DOHH2 (cell line): Measurements from ENCODE around the gene GPC6.

Experiments
- H3F3A ChIP-seq: fragments of 200-600 bp; sonication (generic), shearing (Covaris generic); 2 replicates; pipeline ENCODE4 v1.6.0; 2016; ENCODE audit warnings: antibody characterized with exemption, mild to moderate bottlenecking; ENCODE audit not compliant: control insufficient read depth, insufficient read depth
- H3K27ac ChIP-seq: fragments of 200-600 bp; sonication (generic); 2 replicates; pipeline ENCODE4 v1.5.1; 2014; ENCODE audit warnings: low read depth, mild to moderate bottlenecking, low read length, moderate library complexity
- H3K27me3 ChIP-seq: fragments of 200-600 bp; sonication (generic); 2 replicates; pipeline ENCODE4 v1.6.1; 2014; ENCODE audit warnings: mild to moderate bottlenecking, low read length, mixed read lengths; ENCODE audit not compliant: control insufficient read depth
- H3K36me3 ChIP-seq: fragments of 200-600 bp; sonication (generic); 2 replicates; pipeline ENCODE4 v1.6.1; 2014; ENCODE audit warnings: mild to moderate bottlenecking, low read length, moderate library complexity, mixed read lengths; ENCODE audit not compliant: control insufficient read depth
- H3K4me1 ChIP-seq: fragments of 200-600 bp; sonication (generic); 2 replicates; pipeline ENCODE4 v1.6.1; 2014; ENCODE audit warnings: mild to moderate bottlenecking, low read length, mixed read lengths; ENCODE audit not compliant: control insufficient read depth
- H3K4me2 ChIP-seq: fragments of 200-600 bp; sonication (generic); 2 replicates; pipeline ENCODE4 v1.6.0; 2014; ENCODE audit warnings: mild to moderate bottlenecking, low read length, moderate library complexity
- H3K4me3 ChIP-seq: fragments of 200-600 bp; sonication (generic); 2 replicates; pipeline ENCODE4 v1.5.1; 2014; ENCODE audit warnings: mild to moderate bottlenecking, low read length, mixed read lengths
- H3K79me2 ChIP-seq: fragments of 200-600 bp; sonication (generic); 2 replicates; pipeline ENCODE4 v1.6.1; 2014; ENCODE audit warnings: mild to moderate bottlenecking, low read length, mixed read lengths; ENCODE audit not compliant: control insufficient read depth
- H3K9me2 ChIP-seq: fragments of 200-600 bp; sonication (generic); replicated peaks from 2 replicates; pipeline ENCODE4 v1.6.1; 2014; ENCODE audit warnings: mild to moderate bottlenecking, low read length, mixed read lengths; ENCODE audit not compliant: control insufficient read depth
- H3K9me3 ChIP-seq: fragments of 200-600 bp; sonication (generic); 2 replicates; pipeline ENCODE4 v1.6.1; 2014; ENCODE audit warnings: antibody characterized with exemption, low read length, mixed read lengths; ENCODE audit not compliant: control insufficient read depth, insufficient read depth
- H4K20me1 ChIP-seq: fragments of 200-600 bp; sonication (generic); 2 replicates; pipeline ENCODE4 v1.6.0; 2014; ENCODE audit warnings: low read depth, mild to moderate bottlenecking, antibody characterized with exemption, low read length, moderate library complexity; ENCODE audit not compliant: control insufficient read depth, insufficient read depth
- EZH2phosphoT487 ChIP-seq: fragments of 200-600 bp; sonication (generic); IDR thresholded peaks from 2 replicates; pipeline ENCODE4 v1.6.1; 2017; ENCODE audit warnings: borderline replicate concordance, mild to moderate bottlenecking, antibody characterized with exemption, low read length, moderate library complexity, mixed read lengths
- TF ChIP-seq, protein P1 (sequence below): fragments of 200-600 bp; sonication (generic); IDR thresholded peaks from one replicate; pipeline ENCODE4 v1.5.1; 2014; ENCODE audit warnings: antibody characterized with exemption, mild to moderate bottlenecking, low read depth, low read length; ENCODE audit not compliant: poor library complexity, severe bottlenecking

GPC6 gene

DNA sequence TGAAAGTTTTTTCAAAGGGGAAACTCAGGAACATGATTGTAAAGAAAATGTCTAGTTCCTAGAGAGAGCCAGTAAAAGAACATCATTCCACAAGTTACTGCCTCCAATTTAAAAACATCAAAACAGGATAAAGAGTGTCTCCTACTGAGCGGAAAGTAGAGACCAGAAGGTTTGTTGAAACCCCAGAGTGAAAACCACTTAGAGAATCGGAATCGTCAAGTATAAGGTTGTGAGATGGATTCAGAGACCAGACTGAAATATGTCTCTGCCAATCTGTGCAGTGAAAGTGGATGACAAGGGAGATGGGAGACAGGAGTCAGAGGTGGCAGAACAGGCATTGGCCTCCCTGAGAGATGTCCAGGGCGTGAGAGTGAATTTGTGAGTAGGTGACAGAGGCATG lies 133.4 kb downstream of the GPC6 start:
- no peaks in the 10 kb centered on the region for H3K79me2 ChIP-seq
- no peak overlapping the region for H3K27ac ChIP-seq
- no peaks in the 10 kb centered on the region for H3K9me3 ChIP-seq
- no peak overlapping the region for H3K4me2 ChIP-seq
- H3K36me3 ChIP-seq, result no peaks in the 10 kb centered on the region
- no peaks in the 10 kb centered on the region for H3F3A ChIP-seq
- no peaks in the 10 kb centered on the region for H4K20me1 ChIP-seq
- no peaks in the 10 kb centered on the region for H3K4me1 ChIP-seq
- H3K9me2 ChIP-seq, result no peaks in the 10 kb centered on the region
- H3K4me3 ChIP-seq, result no peak overlapping the region
- TF ChIP-seq, protein P1, sequence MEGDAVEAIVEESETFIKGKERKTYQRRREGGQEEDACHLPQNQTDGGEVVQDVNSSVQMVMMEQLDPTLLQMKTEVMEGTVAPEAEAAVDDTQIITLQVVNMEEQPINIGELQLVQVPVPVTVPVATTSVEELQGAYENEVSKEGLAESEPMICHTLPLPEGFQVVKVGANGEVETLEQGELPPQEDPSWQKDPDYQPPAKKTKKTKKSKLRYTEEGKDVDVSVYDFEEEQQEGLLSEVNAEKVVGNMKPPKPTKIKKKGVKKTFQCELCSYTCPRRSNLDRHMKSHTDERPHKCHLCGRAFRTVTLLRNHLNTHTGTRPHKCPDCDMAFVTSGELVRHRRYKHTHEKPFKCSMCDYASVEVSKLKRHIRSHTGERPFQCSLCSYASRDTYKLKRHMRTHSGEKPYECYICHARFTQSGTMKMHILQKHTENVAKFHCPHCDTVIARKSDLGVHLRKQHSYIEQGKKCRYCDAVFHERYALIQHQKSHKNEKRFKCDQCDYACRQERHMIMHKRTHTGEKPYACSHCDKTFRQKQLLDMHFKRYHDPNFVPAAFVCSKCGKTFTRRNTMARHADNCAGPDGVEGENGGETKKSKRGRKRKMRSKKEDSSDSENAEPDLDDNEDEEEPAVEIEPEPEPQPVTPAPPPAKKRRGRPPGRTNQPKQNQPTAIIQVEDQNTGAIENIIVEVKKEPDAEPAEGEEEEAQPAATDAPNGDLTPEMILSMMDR, result no peak
- TF ChIP-seq EZH2phosphoT487, result no peak
- no peaks in the 10 kb centered on the region for H3K27me3 ChIP-seq

DNA sequence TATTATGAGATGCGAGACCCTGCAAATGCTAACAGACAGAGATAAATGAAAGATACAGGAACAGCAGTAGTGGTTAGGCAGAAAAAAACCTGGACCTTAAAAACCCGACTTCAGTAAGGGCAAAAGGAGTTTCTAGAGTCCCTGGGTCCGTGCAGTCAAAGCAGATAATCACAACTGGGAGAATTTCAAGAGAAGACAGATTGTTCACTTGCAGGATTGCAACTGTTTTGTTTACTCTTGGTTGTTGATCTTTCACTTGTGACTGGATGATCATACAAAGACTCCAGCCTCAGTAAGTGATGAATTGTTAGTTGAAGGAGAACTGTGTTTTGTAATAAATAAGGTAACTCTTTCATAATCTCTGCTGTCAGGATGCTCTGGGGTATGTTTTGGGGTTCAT lies 135.1 kb downstream of the GPC6 start:
- Histone ChIP-seq H3K27ac (no peak overlapping the region), H3K9me2 (no peaks in the 10 kb centered on the region), H3K4me1 (no peaks in the 10 kb centered on the region), H3K36me3 (no peaks in the 10 kb centered on the region), H3K79me2 (no peaks in the 10 kb centered on the region), H3K27me3 (no peaks in the 10 kb centered on the region), H3K9me3 (no peaks in the 10 kb centered on the region), H3F3A (no peaks in the 10 kb centered on the region), H4K20me1 (no peaks in the 10 kb centered on the region), H3K4me3 (no peak overlapping the region), H3K4me2 (no peak overlapping the region)
- TF ChIP-seq, protein P1, result no peak
- no peak for TF ChIP-seq EZH2phosphoT487

DNA sequence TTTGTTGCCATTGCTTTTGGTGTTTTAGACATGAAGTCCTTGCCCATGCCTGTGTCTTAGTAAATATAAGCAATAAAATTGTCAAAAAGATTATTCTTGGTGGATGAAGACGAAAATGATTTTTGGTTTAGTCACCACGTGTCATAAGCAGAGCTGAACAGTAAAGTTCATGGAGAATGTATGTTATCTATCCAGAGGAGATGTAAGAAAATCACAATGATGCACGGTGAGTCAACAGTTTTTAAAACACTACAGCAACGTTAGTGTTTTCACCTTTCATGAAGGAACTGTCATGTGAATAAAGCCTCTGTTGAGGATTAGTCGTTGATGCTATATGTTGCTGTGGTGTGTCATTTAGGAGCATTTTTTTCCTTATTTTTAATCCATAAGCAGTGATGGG lies 137.6 kb downstream of the GPC6 start:
- H3K27me3 ChIP-seq, result no peaks in the 10 kb centered on the region
- H3K4me2 ChIP-seq, result no peak overlapping the region
- H3K79me2 ChIP-seq, result no peaks in the 10 kb centered on the region
- no peaks in the 10 kb centered on the region for H3F3A ChIP-seq
- no peaks in the 10 kb centered on the region for H3K4me1 ChIP-seq
- H3K9me3 ChIP-seq, result no peaks in the 10 kb centered on the region
- no peaks in the 10 kb centered on the region for H3K36me3 ChIP-seq
- H4K20me1 ChIP-seq, result no peaks in the 10 kb centered on the region
- no peak overlapping the region for H3K27ac ChIP-seq
- no peaks in the 10 kb centered on the region for H3K9me2 ChIP-seq
- TF ChIP-seq, protein P1, result no peak
- TF ChIP-seq EZH2phosphoT487, result no peak
- no peak overlapping the region for H3K4me3 ChIP-seq

DNA sequence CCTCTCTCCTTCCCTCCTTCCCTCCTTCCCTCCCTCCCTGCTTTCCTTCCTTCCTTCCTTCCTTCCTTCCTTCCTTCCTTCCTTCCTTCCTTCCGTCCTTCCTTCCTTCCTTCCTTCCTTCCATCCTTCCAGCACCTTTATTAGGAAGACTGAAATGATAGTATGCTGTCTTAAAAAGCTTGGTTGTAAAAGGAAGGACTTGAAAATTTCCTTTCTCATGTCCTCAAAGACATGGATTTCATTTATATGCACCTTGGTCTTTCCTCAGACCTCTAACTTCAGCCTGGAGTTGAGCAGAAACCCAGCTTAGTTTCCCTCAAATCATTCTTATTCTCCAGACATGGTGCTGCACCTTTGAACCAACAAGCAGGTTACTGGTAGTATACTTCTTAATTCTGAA lies 141.7 kb downstream of the GPC6 start:
- no peaks in the 10 kb centered on the region for H3F3A ChIP-seq
- no peak overlapping the region for H3K27ac ChIP-seq
- no peaks in the 10 kb centered on the region for H3K27me3 ChIP-seq
- H3K9me3 ChIP-seq, result no peaks in the 10 kb centered on the region
- TF ChIP-seq, protein P1, result no peak
- no peak for TF ChIP-seq EZH2phosphoT487
- H4K20me1 ChIP-seq, result no peaks in the 10 kb centered on the region
- no peak overlapping the region for H3K4me3 ChIP-seq
- no peaks in the 10 kb centered on the region for H3K79me2 ChIP-seq
- no peak overlapping the region for H3K4me2 ChIP-seq
- H3K4me1 ChIP-seq, result no peaks in the 10 kb centered on the region
- H3K9me2 ChIP-seq, result no peaks in the 10 kb centered on the region
- no peaks in the 10 kb centered on the region for H3K36me3 ChIP-seq
